Measurements from ENCODE around the gene NDUFS6. TPM values are rescaled to one million over a fixed set of nuclear protein-coding genes. Genes with fewer than 3 reads are reported as not detected.

The NDUFS6 gene
- total and polyA plus RNA-seq, 8 donors: 26.8 to 55.8 (median 40.7) TPM

- TF ChIP-seq CTCF (IDR thresholded peaks at IDR 0.05): no peak
- no peaks in the 10 kb centered on the region for H3K4me1 ChIP-seq
- H3K27me3 ChIP-seq: peaks cover 11 to 77% of the 10 kb centered on the region in 2 donors
- intact Hi-C loops (cut with DNase I): no loop called here
- no peaks in the 10 kb centered on the region for H3K36me3 ChIP-seq
- ATAC-seq: no peak
- no peaks in the 10 kb centered on the region for H3K9me3 ChIP-seq
- no peak overlapping the region for H3K27ac ChIP-seq
- no peak for DNase-seq
- no peak overlapping the region for H3K4me3 ChIP-seq
Observed at GRCh38 chr5:1844708-1845436, 43.7 kb downstream of the NDUFS6 start.

- Histone ChIP-seq H3K27me3 (peaks cover 16 to 77% of the 10 kb centered on the region in 2 donors), H3K36me3 (no peaks in the 10 kb centered on the region), H3K9me3 (no peaks in the 10 kb centered on the region), H3K4me1 (no peaks in the 10 kb centered on the region), H3K27ac (no peak overlapping the region), H3K4me3 (no peak overlapping the region)
- intact Hi-C loops (cut with DNase I): no loop called here
- DNase-seq (no peak), ATAC-seq (no peak)
- no peak for TF ChIP-seq CTCF (IDR thresholded peaks at IDR 0.05)
Observed at GRCh38 chr5:1845696-1846095, 44.5 kb downstream of the NDUFS6 start.

- Histone ChIP-seq H3K27me3 (peaks cover 19 to 77% of the 10 kb centered on the region in 2 donors), H3K27ac (no peak overlapping the region), H3K4me1 (no peaks in the 10 kb centered on the region), H3K36me3 (no peaks in the 10 kb centered on the region), H3K9me3 (no peaks in the 10 kb centered on the region), H3K4me3 (no peak overlapping the region)
- no peak for TF ChIP-seq CTCF (IDR thresholded peaks at IDR 0.05)
- DNase-seq (peak in 1 of 4 donors; percentile 41), ATAC-seq (no peak)
- intact Hi-C loops (cut with DNase I): no loop called here
Observed at GRCh38 chr5:1846583-1846982, 45.4 kb downstream of the NDUFS6 start.

GRCh38 chr5:1847056-1847455 lies 45.8 kb downstream of the NDUFS6 start:
- no peak for ATAC-seq
- no peaks in the 10 kb centered on the region for H3K9me3 ChIP-seq

More at GRCh38 chr5:1847056-1847455, 45.8 kb downstream of the NDUFS6 start:
- intact Hi-C loops (cut with DNase I): no loop called here
- Histone ChIP-seq H3K4me1 (no peaks in the 10 kb centered on the region), H3K27ac (no peak overlapping the region), H3K4me3 (no peak overlapping the region), H3K27me3 (peaks cover 24 to 77% of the 10 kb centered on the region in 2 donors), H3K36me3 (no peaks in the 10 kb centered on the region)
- no peak for TF ChIP-seq CTCF (IDR thresholded peaks at IDR 0.05)
- peak in 1 of 4 donors; percentile 59 for DNase-seq
